HepG2 (cell line): ENCODE measurements around the gene TPCN2. TPM values are rescaled to one million over a fixed set of nuclear protein-coding genes. Genes with fewer than 3 reads are reported as not detected.
A peak's percentile ranks its signal among the peaks of the same experiment; 100 is the strongest.

Source experiments
- ATAC-seq: fragments of 200-7000 bp; cut with Tn5 transposase; 3 replicates; pipeline ENCODE4 v1.9.1; 2020; ENCODE audit warnings: mild to moderate bottlenecking, moderate library complexity
- BruUV-seq: library from RNA; stranded (reverse); fragments of 400-500 nt; replicated peaks from 2 replicates; lab custom pipeline; 2021; lab: Mats Ljungman, UMichigan
- CTCF ChIA-PET: fragments of 300-600 bp; formaldehyde crosslinking; extraction: SDS; loops from one replicate; lab custom pipeline; 2021; ENCODE audit warnings: low total read pairs, inconsistent platforms, low intra/inter-chr PET ratio; lab: Yijun Ruan, JAX
- POLR2A ChIA-PET: fragments of 350-600 bp; sonication (Branson Sonifier 250); formaldehyde crosslinking; loops from one replicate; lab custom pipeline; 2020; ENCODE audit warnings: antibody characterized with exemption, inconsistent platforms; lab: Yijun Ruan, JAX
- DNase-seq: peaks from one replicate; pipeline ENCODE4 v3.0.0-alpha.2; 2015; ENCODE audit warnings: low spot score
- FAIRE-seq: peaks from 3 replicates; lab custom pipeline; 2011; peaks lifted over from hg19 to GRCh38; lab: Jason Lieb, UNC
- H2AFZ ChIP-seq: one replicate; pipeline ENCODE4 v1.6.1; 2011; ENCODE audit warnings: low read length, inconsistent platforms
- H3K27ac ChIP-seq: fragments of 300-600 bp; 3 replicates; pipeline ENCODE4 v1.8.0; 2011; ENCODE audit warnings: mixed run types, mild to moderate bottlenecking, mixed read lengths, low read length, inconsistent platforms; ENCODE audit not compliant: insufficient read depth; ENCODE audit errors: extremely low read length
- H3K27me3 ChIP-seq, 2 experiments: fragments of 200-600 bp in 1 of 2; 2 replicates in 1 of 2; 3 replicates in 1 of 2; pipeline versions ENCODE4 v1.6.0 to v1.8.0; 2011; ENCODE audit warnings: low read length in 2 of 2, mild to moderate bottlenecking in 2 of 2, moderate library complexity in 2 of 2, inconsistent platforms in 1 of 2; ENCODE audit not compliant: insufficient read depth in 2 of 2, control insufficient read depth in 1 of 2
- H3K36me3 ChIP-seq, 2 experiments: fragments of 200-600 bp in 1 of 2; replicated peaks in 1 of 2; 2 replicates in 1 of 2; 3 replicates in 1 of 2; pipeline versions ENCODE4 v1.5.1 to v1.8.0; 2011; ENCODE audit warnings: low read length in 2 of 2, inconsistent platforms in 1 of 2; ENCODE audit not compliant: insufficient read depth in 2 of 2, control insufficient read depth in 1 of 2
- H3K4me1 ChIP-seq: 2 replicates; pipeline ENCODE4 v1.5.1; 2012; ENCODE audit warnings: low read length, inconsistent platforms; ENCODE audit not compliant: insufficient read depth
- H3K4me2 ChIP-seq: 2 replicates; pipeline ENCODE4 v1.6.0; 2011; ENCODE audit warnings: low read depth, low read length, inconsistent platforms
- H3K4me3 ChIP-seq, 3 experiments: fragments of 200-600 bp in 1 of 3; sonication (generic), shearing (Covaris generic) in 1 of 3; replicated peaks in 1 of 3; 2 replicates each; pipeline ENCODE4 v1.5.1; 2011 to 2016; ENCODE audit warnings: low read length in 3 of 3, inconsistent platforms in 2 of 3, low read depth in 2 of 3, mild to moderate bottlenecking in 2 of 3, control low read depth in 1 of 3, mixed read lengths in 1 of 3; ENCODE audit not compliant: insufficient read depth in 1 of 3
- H3K79me2 ChIP-seq: one replicate; pipeline ENCODE4 v1.6.1; 2011; ENCODE audit warnings: low read length, inconsistent platforms; ENCODE audit not compliant: insufficient read depth
- H3K9ac ChIP-seq: 2 replicates; pipeline ENCODE4 v1.6.0; 2011; ENCODE audit warnings: mild to moderate bottlenecking, low read depth, low read length, inconsistent platforms; ENCODE audit not compliant: insufficient read depth
- H3K9me3 ChIP-seq: 2 replicates; pipeline ENCODE4 v1.5.1; 2012; ENCODE audit warnings: mild to moderate bottlenecking, low read length
- H4K20me1 ChIP-seq: 2 replicates; pipeline ENCODE4 v1.6.0; 2011; ENCODE audit warnings: inconsistent platforms, mild to moderate bottlenecking, low read length, moderate library complexity; ENCODE audit not compliant: insufficient read depth
- GLI4 ChIP-seq: sonication (generic); formaldehyde crosslinking; IDR thresholded peaks from 2 replicates; pipeline ENCODE4 v1.5.1; 2020; ENCODE audit warnings: missing genetic modification reagents, mild to moderate bottlenecking, moderate library complexity, borderline replicate concordance
- HNF4A ChIP-seq: sonication (generic); formaldehyde crosslinking; IDR thresholded peaks from 2 replicates; pipeline ENCODE4 v1.4.0; 2020; ENCODE audit warnings: missing genetic modification reagents
- RARA ChIP-seq: IDR thresholded peaks from 2 replicates; pipeline ENCODE4 v1.6.1; 2016; ENCODE audit warnings: missing genetic modification reagents, missing compliant biosample characterization
- ZBTB33 ChIP-seq: sonication (generic); formaldehyde crosslinking; IDR thresholded peaks from 2 replicates; pipeline ENCODE4 v1.4.0; 2020; ENCODE audit warnings: missing genetic modification reagents
- ZBTB38 ChIP-seq: sonication (generic); formaldehyde crosslinking; IDR thresholded peaks from 2 replicates; pipeline ENCODE4 v1.5.1; 2020; ENCODE audit warnings: mild to moderate bottlenecking, missing genetic modification reagents
- ZFP62 ChIP-seq: sonication (generic); formaldehyde crosslinking; IDR thresholded peaks from 2 replicates; pipeline ENCODE4 v1.4.0; 2020; ENCODE audit warnings: missing genetic modification reagents
- ZNF687 ChIP-seq: sonication (generic); formaldehyde crosslinking; IDR thresholded peaks from 2 replicates; pipeline ENCODE4 v1.5.1; 2020; ENCODE audit warnings: mild to moderate bottlenecking, missing genetic modification reagents, moderate library complexity
- ZNF746 ChIP-seq: sonication (generic); formaldehyde crosslinking; IDR thresholded peaks from 2 replicates; pipeline ENCODE4 v1.8.0; 2022; ENCODE audit warnings: mild to moderate bottlenecking, missing genetic modification reagents
- WGBS: methylation state at CpG from one replicate; pipeline ENCODE4 v1.1.6; 2017; ENCODE audit warnings: low lambda C conversion rate; 5-methylcytosine and 5-hydroxymethylcytosine counted together
- in situ Hi-C: cut with HindIII; loops from 2 replicates; pipeline ENCODE4 v1.10.0; 2017; ENCODE audit warnings: low pct_unique_long_range_greater_than_20kb; ENCODE audit not compliant: extremely low pct_ligation_motif_present
- intact Hi-C: fragments of 100-400 bp; cut with micrococcal nuclease; formaldehyde crosslinking; loops from one replicate; pipeline ENCODE4 v1.10.0; 2022; ENCODE audit not compliant: unreplicated experiment
- polyA plus RNA-seq, 8 experiments: library from polyadenylated mRNA; depleted of rRNA in 3 of 8; stranded (reverse) in 7 of 8; unstranded in 1 of 8; fragments of >200 nt; fragmentation: Illumina TruSeq in 4 of 8; extraction: Trizol in 4 of 8; gene quantifications; 2 replicates each; pipeline versions ENCODE4 v1.2.1 to v1.2.3, GENCODE V29; 2011 to 2016; ENCODE audit warnings: low read depth in 4 of 8, missing spikeins in 1 of 8, mixed read lengths in 1 of 8; ENCODE audit not compliant: insufficient read depth in 1 of 8
- total RNA-seq, 5 experiments: library from RNA; depleted of rRNA; stranded (reverse); fragments of >200 nt; fragmentation: Illumina TruSeq; extraction: Trizol; gene quantifications; 2 replicates each; pipeline ENCODE4 v1.2.3, GENCODE V29; 2016; ENCODE audit warnings: low read depth in 1 of 5

The TPCN2 gene
- total and polyA plus RNA-seq, 2 of the 13 experiments (the other 11 are each of a cell fraction or from before 2014, with no cell fraction given), result 5.6 to 5.9 TPM

GRCh38 chr11:69055212-69055586, 6.5 kb downstream of the TPCN2 start:
- peaks cover 5% of the 10 kb centered on the region; the same call in 1 of the 2 replicates for H4K20me1 ChIP-seq
- no peak overlapping the region for H3K9ac ChIP-seq
- H3K79me2 ChIP-seq, result peaks cover 5% of the 10 kb centered on the region
- no peaks in the 10 kb centered on the region for H3K27me3 ChIP-seq
- H3K27ac ChIP-seq, result no peak overlapping the region
- peaks cover 4 to 8% of the 10 kb centered on the region in 2 experiments; a peak in 3 of 5 replicates for H3K36me3 ChIP-seq
- DNase-seq (no peak), ATAC-seq (no peak), FAIRE-seq (no peak)
- no peak for TF ChIP-seq GLI4 (CRISPR knock-in tag)
- TF ChIP-seq ZNF687 (CRISPR knock-in tag), result peak; percentile 38; the same call in 1 of the 2 replicates
- no peak for TF ChIP-seq ZNF746
- 0 out of 2 replicates have a peak, but pooled peaks have one; percentile 20 for TF ChIP-seq ZBTB38 (CRISPR knock-in tag)
- TF ChIP-seq HNF4A, result peak; percentile 61
- peak; percentile 95 for TF ChIP-seq ZBTB33 (CRISPR knock-in tag)
- peak; percentile 43; the same call in 1 of the 2 replicates for TF ChIP-seq RARA (CRISPR knock-in tag)
- TF ChIP-seq ZFP62 (CRISPR knock-in tag), result no peak
- H3K4me3 ChIP-seq, result no peak overlapping the region
- no TSS peak for BruUV-seq
- POLR2A ChIA-PET, result no interaction called here
- peaks cover 30% of the 10 kb centered on the region for H3K4me1 ChIP-seq
- CTCF ChIA-PET, result no interaction called here
- H3K4me2 ChIP-seq, result peak overlapping the region; percentile 7; the same call in 1 of the 2 replicates
- H2AFZ ChIP-seq, result no peak overlapping the region
- 77% methylated on average over 21 of the region's 21 CpGs for WGBS
- intact Hi-C loops (no loop called here), in situ Hi-C loops (no loop called here)
- no peaks in the 10 kb centered on the region for H3K9me3 ChIP-seq
